ENCODE measurements around the gene CCT5. TPM values are rescaled to one million over a fixed set of nuclear protein-coding genes. Genes with fewer than 3 reads are reported as not detected.

Gene CCT5
- total and polyA plus RNA-seq, 12 donors, result 81.3 to 645 (median 151) TPM

- WGBS, 4 donors, result 91 to 94% (median 92%) methylated on average over 9 of the region's 9 CpGs
- TF ChIP-seq POLR2A (IDR thresholded peaks at IDR 0.05) (no peak), CTCF (IDR thresholded peaks at IDR 0.05) (no peak)
- intact Hi-C loops (cut with DNase I), result no loop called here
- H3K27me3 ChIP-seq, result no peaks in the 10 kb centered on the region
- DNase-seq, result no peak
- peaks cover 12 to 13% of the 10 kb centered on the region in 2 donors for H3K4me1 ChIP-seq (replicated peaks in 1 of 2)
- H3K36me3 ChIP-seq (replicated peaks in 1 of 2), result peaks cover 0 to 8% of the 10 kb centered on the region in 2 donors
- H3K9me3 ChIP-seq (replicated peaks in 1 of 3), result no peaks in the 10 kb centered on the region
- H3K27ac ChIP-seq, result no peak overlapping the region
- H3K4me3 ChIP-seq, result no peak overlapping the region
Measured at GRCh38 chr5:10290438-10290837, 40.4 kb downstream of the CCT5 start.

GRCh38 chr5:10291692-10292339 is 41.7 kb downstream of the CCT5 start:
- peaks cover 12 to 13% of the 10 kb centered on the region in 2 donors for H3K4me1 ChIP-seq (replicated peaks in 1 of 2)
- no peak for DNase-seq
- WGBS, 4 donors, result 83 to 91% (median 89%) methylated on average over 9 of the region's 9 CpGs
- intact Hi-C loops (cut with DNase I), result no loop called here
- TF ChIP-seq CTCF (IDR thresholded peaks at IDR 0.05) (no peak), POLR2A (IDR thresholded peaks at IDR 0.05) (no peak)
- H3K36me3 ChIP-seq (replicated peaks in 1 of 2), result peaks cover 0 to 8% of the 10 kb centered on the region in 2 donors
- H3K9me3 ChIP-seq (replicated peaks in 1 of 3), result no peaks in the 10 kb centered on the region
- H3K4me3 ChIP-seq, result no peak overlapping the region
- H3K27ac ChIP-seq, result no peak overlapping the region
- H3K27me3 ChIP-seq, result no peaks in the 10 kb centered on the region

GRCh38 chr5:10293907-10294662 is 44.0 kb downstream of the CCT5 start:
- H3K9me3 ChIP-seq (replicated peaks in 1 of 3), result no peaks in the 10 kb centered on the region
- peaks cover 6 to 7% of the 10 kb centered on the region in 2 donors for H3K4me1 ChIP-seq (replicated peaks in 1 of 2)
- DNase-seq, result no peak
- 73 to 84% (median 78%) methylated on average over 3 of the region's 3 CpGs for WGBS, 4 donors
- no peak overlapping the region for H3K4me3 ChIP-seq
- H3K27ac ChIP-seq, result no peak overlapping the region
- no peak for TF ChIP-seq CTCF (IDR thresholded peaks at IDR 0.05)
- no peak for TF ChIP-seq POLR2A (IDR thresholded peaks at IDR 0.05)
- no peaks in the 10 kb centered on the region for H3K36me3 ChIP-seq (replicated peaks in 1 of 2)
- intact Hi-C loops (cut with DNase I), result no loop called here
- no peaks in the 10 kb centered on the region for H3K27me3 ChIP-seq

- Histone ChIP-seq H3K36me3 (replicated peaks in 1 of 2) (no peaks in the 10 kb centered on the region), H3K27me3 (no peaks in the 10 kb centered on the region), H3K9me3 (replicated peaks in 1 of 3) (no peaks in the 10 kb centered on the region), H3K4me1 (replicated peaks in 1 of 2) (no peaks in the 10 kb centered on the region), H3K4me3 (no peak overlapping the region), H3K27ac (no peak overlapping the region)
- no peak for TF ChIP-seq POLR2A (IDR thresholded peaks at IDR 0.05)
- TF ChIP-seq CTCF (IDR thresholded peaks at IDR 0.05), result no peak
- 81 to 97% (median 91%) methylated on average over 7 to 8 of the region's 8 CpGs for whole genome bisulfite sequencing, 4 donors
- DNase-seq, result no peak
- intact Hi-C loops (cut with DNase I), result no loop called here
Measured at GRCh38 chr5:10295619-10296326, 45.7 kb downstream of the CCT5 start.

Data from adrenal gland (tissue), 12 donors.